ENCODE data around the gene IFNL4.
"Not testable (repeated sequence)": the region's sequence is repeated elsewhere in the genome, so short reads cannot be mapped to it uniquely, and the experiment has no call there.

DNA sequence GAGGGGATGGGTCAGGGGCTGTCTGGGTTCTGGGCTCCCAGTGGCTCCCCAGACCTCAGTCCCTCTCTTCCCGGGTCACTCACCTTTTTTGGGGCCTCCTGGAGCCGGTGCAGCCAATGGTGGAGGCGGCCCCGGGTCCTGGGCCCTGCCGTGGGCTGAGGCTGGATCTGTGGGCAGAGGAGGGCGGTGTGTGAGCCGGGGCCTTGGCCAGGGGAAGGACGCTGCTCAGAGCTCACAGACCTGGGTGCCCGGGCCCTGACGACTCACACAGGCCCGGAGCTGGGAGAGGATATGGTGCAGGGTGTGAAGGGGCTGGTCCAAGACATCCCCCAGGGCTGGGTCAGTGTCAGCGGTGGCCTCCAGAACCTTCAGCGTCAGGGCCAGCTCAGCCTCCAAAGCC lies 4.9 kb downstream of the IFNL4 start:
- TF ChIP-seq CTCF (IDR thresholded peaks at IDR 0.05); ZFX (IDR thresholded peaks at IDR 0.05; ENCODE audit: borderline replicate concordance): not testable (repeated sequence)
